KMS-11 (cell line): ENCODE data around the gene MIEF1.

Experiments used
- H2AFZ ChIP-seq: fragments of 200-600 bp; sonication (generic); 2 replicates; pipeline ENCODE4 v1.6.1; 2016; ENCODE audit warnings: antibody characterized with exemption, mixed run types, low read depth
- H3K27ac ChIP-seq: fragments of 200-600 bp; sonication (generic); 2 replicates; pipeline ENCODE4 v1.6.1; 2016; ENCODE audit warnings: mild to moderate bottlenecking, mixed run types
- H3K27me3 ChIP-seq: fragments of 200-600 bp; sonication (generic); 2 replicates; pipeline ENCODE4 v1.6.1; 2017; ENCODE audit warnings: mild to moderate bottlenecking, low read depth, mixed run types, moderate library complexity; ENCODE audit not compliant: insufficient read depth
- H3K36me3 ChIP-seq: fragments of 200-600 bp; sonication (generic); 2 replicates; pipeline ENCODE4 v1.6.1; 2017; ENCODE audit warnings: mild to moderate bottlenecking, mixed run types; ENCODE audit not compliant: insufficient read depth
- H3K4me1 ChIP-seq: fragments of 200-600 bp; sonication (generic); 2 replicates; pipeline ENCODE4 v1.6.1; 2016; ENCODE audit warnings: mild to moderate bottlenecking, low read depth, mixed run types; ENCODE audit not compliant: poor library complexity, severe bottlenecking
- H3K4me2 ChIP-seq: fragments of 200-600 bp; sonication (generic); 2 replicates; pipeline ENCODE4 v1.7.0; 2016; ENCODE audit warnings: mild to moderate bottlenecking, mixed run types
- H3K4me3 ChIP-seq: fragments of 200-600 bp; sonication (generic); IDR thresholded peaks from 2 replicates; pipeline ENCODE4 v1.6.1; 2017; ENCODE audit warnings: low read depth, low read length, mixed read lengths; ENCODE audit not compliant: insufficient read depth
- H3K79me2 ChIP-seq: fragments of 200-600 bp; sonication (generic); 2 replicates; pipeline ENCODE4 v1.6.1; 2016; ENCODE audit warnings: low read depth, mixed run types; ENCODE audit not compliant: insufficient read depth
- H3K9ac ChIP-seq: fragments of 200-600 bp; sonication (generic); 2 replicates; pipeline ENCODE4 v1.6.1; 2016; ENCODE audit warnings: mild to moderate bottlenecking, mixed run types
- H4K20me1 ChIP-seq: fragments of 200-600 bp; sonication (generic); 2 replicates; pipeline ENCODE4 v1.6.1; 2016; ENCODE audit warnings: mild to moderate bottlenecking, mixed run types; ENCODE audit not compliant: insufficient read depth
- CTCF ChIP-seq: fragments of 200-600 bp; sonication (generic); conservative IDR thresholded peaks from 2 replicates; pipeline ENCODE4 v1.6.1; 2017; ENCODE audit warnings: low read depth, mild to moderate bottlenecking, antibody characterized with exemption, low read length, moderate library complexity, mixed read lengths

MIEF1 gene

DNA sequence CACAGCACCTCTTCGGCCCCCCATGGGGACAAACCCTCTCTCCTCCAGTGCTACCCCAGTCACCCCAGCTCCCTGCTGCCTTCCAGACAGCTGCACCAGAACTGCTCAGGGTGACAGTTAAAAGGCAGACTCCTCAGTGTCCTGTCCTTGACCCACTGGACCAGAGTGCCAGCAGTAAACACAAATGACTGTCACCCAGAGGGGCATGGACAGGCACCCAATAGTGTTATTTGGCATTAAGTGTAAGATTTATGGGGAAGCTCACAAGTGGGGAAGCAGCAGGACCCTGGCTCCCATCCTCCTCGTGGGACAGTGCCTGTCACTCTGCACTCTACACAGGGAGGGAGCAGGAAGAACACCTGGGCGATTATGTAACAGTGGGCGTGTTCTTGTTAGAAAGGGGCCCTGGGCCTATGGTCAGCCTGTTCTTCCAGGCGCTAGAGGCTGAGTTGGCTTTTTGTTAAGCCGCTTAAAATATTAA lies 25.4 kb downstream of the MIEF1 start:
- Histone ChIP-seq H3K4me3 (no peak overlapping the region), H2AFZ (no peak overlapping the region), H3K27ac (no peak overlapping the region; the same call in 1 of the 2 replicates), H3K36me3 (no peaks in the 10 kb centered on the region), H3K4me2 (no peak overlapping the region), H4K20me1 (peaks cover 6% of the 10 kb centered on the region), H3K27me3 (no peaks in the 10 kb centered on the region), H3K9ac (no peak overlapping the region), H3K4me1 (peaks cover 42% of the 10 kb centered on the region), H3K79me2 (peaks cover 27% of the 10 kb centered on the region; the same call in 1 of the 2 replicates)
- TF ChIP-seq CTCF, result no peak

GRCh38 chr22:39528080-39528661 lies 26.1 kb downstream of the MIEF1 start:
- Histone ChIP-seq H3K9ac (no peak overlapping the region), H2AFZ (no peak overlapping the region), H3K27ac (no peak overlapping the region; the same call in 1 of the 2 replicates), H3K36me3 (no peaks in the 10 kb centered on the region), H3K79me2 (peaks cover 21% of the 10 kb centered on the region; the same call in 1 of the 2 replicates), H3K4me3 (no peak overlapping the region), H3K4me1 (peaks cover 42% of the 10 kb centered on the region), H3K4me2 (peak overlapping the region; percentile 22; the same call in 1 of the 2 replicates), H4K20me1 (peaks cover 4% of the 10 kb centered on the region; the same call in 1 of the 2 replicates), H3K27me3 (no peaks in the 10 kb centered on the region)
- TF ChIP-seq CTCF, result no peak

DNA sequence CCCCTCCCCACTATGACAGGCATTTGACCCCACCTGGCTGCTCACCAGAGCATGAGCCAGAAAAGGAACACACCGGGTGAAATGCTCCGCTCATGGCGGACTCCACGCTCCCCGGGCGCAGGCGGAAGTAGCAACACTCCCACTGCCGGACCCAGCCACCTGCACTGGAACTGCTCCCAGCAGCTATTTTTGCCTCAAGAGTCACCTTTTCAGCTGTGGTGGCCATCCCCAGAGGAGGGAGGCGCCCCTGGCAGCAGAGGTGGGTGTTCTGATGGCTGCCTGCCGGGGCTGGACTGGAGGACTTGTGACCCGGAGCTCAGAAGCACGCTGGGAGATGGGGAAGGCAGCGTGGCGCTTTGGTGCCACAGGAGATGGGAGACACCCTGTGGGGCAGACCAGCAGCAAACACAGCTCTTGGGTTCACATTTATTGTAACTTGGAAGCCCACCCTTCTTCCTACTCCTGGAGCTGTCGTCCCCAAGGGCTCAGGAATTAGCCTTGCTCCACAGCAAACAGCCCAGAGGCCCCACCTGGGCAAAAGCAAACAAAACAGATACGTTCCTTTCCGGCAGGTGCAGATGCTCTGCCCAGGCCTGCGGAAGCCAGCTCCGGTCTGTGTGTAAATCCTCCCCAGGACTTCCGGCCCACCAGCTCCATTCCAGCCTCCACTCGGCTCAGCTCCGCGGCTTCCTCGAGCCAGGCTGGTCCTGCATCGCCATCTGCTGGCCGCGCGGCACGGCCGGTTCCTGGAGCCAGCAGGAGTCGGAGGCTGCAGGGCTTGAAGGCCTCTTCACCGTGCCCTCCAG lies 26.8 kb downstream of the MIEF1 start:
- H3K79me2 ChIP-seq, result peaks cover 21% of the 10 kb centered on the region; the same call in 1 of the 2 replicates
- H2AFZ ChIP-seq, result no peak overlapping the region
- H3K4me3 ChIP-seq, result no peak overlapping the region
- H3K27me3 ChIP-seq, result no peaks in the 10 kb centered on the region
- H3K27ac ChIP-seq, result peak overlapping the region; percentile 14; the same call in 1 of the 2 replicates
- peak overlapping the region; percentile 22 for H3K4me2 ChIP-seq
- H3K4me1 ChIP-seq, result peaks cover 42% of the 10 kb centered on the region
- peak; percentile 81 for TF ChIP-seq CTCF
- H3K36me3 ChIP-seq, result no peaks in the 10 kb centered on the region
- H3K9ac ChIP-seq, result no peak overlapping the region
- peaks cover 4% of the 10 kb centered on the region; the same call in 1 of the 2 replicates for H4K20me1 ChIP-seq

DNA sequence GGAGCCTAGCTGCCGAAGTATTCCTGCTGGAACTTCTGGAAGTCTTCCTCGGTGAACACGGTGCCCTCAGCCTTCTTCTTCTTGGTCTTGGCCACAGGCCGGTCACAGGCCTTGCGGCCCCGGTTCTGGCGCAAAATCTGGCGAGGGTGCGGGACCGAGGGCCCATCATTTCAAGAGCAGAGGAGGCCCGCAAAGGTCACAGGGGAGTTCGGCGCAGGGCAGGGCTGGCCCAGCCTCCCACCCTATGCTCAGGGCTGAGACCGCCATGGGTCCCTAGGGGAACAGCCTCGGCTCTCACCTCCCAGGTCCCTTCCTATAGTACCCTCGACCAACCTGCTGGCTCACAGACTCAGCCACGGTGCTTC lies 27.4 kb downstream of the MIEF1 start:
- peaks cover 21% of the 10 kb centered on the region; the same call in 1 of the 2 replicates for H3K79me2 ChIP-seq
- H3K27me3 ChIP-seq, result no peaks in the 10 kb centered on the region
- H3K27ac ChIP-seq, result no peak overlapping the region
- peak overlapping the region; percentile 20; the same call in 1 of the 2 replicates for H3K4me2 ChIP-seq
- H3K9ac ChIP-seq, result no peak overlapping the region
- TF ChIP-seq CTCF, result peak; percentile 43
- H3K36me3 ChIP-seq, result no peaks in the 10 kb centered on the region
- H4K20me1 ChIP-seq, result peaks cover 4% of the 10 kb centered on the region; the same call in 1 of the 2 replicates
- no peak overlapping the region for H3K4me3 ChIP-seq
- no peak overlapping the region for H2AFZ ChIP-seq
- peaks cover 42% of the 10 kb centered on the region for H3K4me1 ChIP-seq
